COR-L47 (cell line): ENCODE data around the gene CKAP2.
"Not testable (repeated sequence)": the region's sequence is repeated elsewhere in the genome, so short reads cannot be mapped to it uniquely, and the experiment has no call there.

Experiments
- DNase-seq: peaks from one replicate; lab custom pipeline; 2025; lab: John Stamatoyannopoulos, UW

CKAP2 gene

GRCh38 chr13:52452470-52452869, 2.8 kb upstream of the CKAP2 start:
- DNase-seq: no peak

GRCh38 chr13:52454459-52454819, 839 bp upstream of the CKAP2 start:
- DNase-seq: peak; percentile 39

- peak; percentile 83 for DNase-seq
Observed at GRCh38 chr13:52455677-52456041, 381 bp downstream of the CKAP2 start.

GRCh38 chr13:52459668-52460067, 4.4 kb downstream of the CKAP2 start:
- no peak for DNase-seq

GRCh38 chr13:52461265-52461664, 6.0 kb downstream of the CKAP2 start:
- DNase-seq: no peak

- no peak for DNase-seq
Observed at GRCh38 chr13:52463526-52463925, 8.2 kb downstream of the CKAP2 start.

- DNase-seq: not testable (repeated sequence)
Observed at GRCh38 chr13:52468487-52468886, 13.2 kb downstream of the CKAP2 start.

- not testable (repeated sequence) for DNase-seq
Observed at GRCh38 chr13:52480677-52481428, 25.6 kb downstream of the CKAP2 start.

GRCh38 chr13:52487078-52487477, 31.8 kb downstream of the CKAP2 start:
- not testable (repeated sequence) for DNase-seq

- not testable (repeated sequence) for DNase-seq
Observed at GRCh38 chr13:52488763-52489162, 33.5 kb downstream of the CKAP2 start.

GRCh38 chr13:52491015-52491414, 35.7 kb downstream of the CKAP2 start:
- not testable (repeated sequence) for DNase-seq

GRCh38 chr13:52494241-52494640, 39.0 kb downstream of the CKAP2 start:
- not testable (repeated sequence) for DNase-seq

- DNase-seq: not testable (repeated sequence)
Observed at GRCh38 chr13:52497979-52498378, 42.7 kb downstream of the CKAP2 start.

GRCh38 chr13:52502277-52502676, 47.0 kb downstream of the CKAP2 start:
- DNase-seq: not testable (repeated sequence)

GRCh38 chr13:52505843-52506242, 50.6 kb downstream of the CKAP2 start:
- not testable (repeated sequence) for DNase-seq

GRCh38 chr13:52509532-52509931, 54.3 kb downstream of the CKAP2 start:
- not testable (repeated sequence) for DNase-seq

GRCh38 chr13:52510221-52510797, 55.0 kb downstream of the CKAP2 start:
- DNase-seq: not testable (repeated sequence)

- not testable (repeated sequence) for DNase-seq
Observed at GRCh38 chr13:52511598-52511997, 56.3 kb downstream of the CKAP2 start.

GRCh38 chr13:52513957-52514596, 58.8 kb downstream of the CKAP2 start:
- not testable (repeated sequence) for DNase-seq

GRCh38 chr13:52523323-52523722, 68.0 kb downstream of the CKAP2 start:
- not testable (repeated sequence) for DNase-seq
